Sigmoid colon (tissue), 4 donors: Measurements from ENCODE around the gene SORCS1.

Experiments
- EP300 ChIP-seq, 4 donors: sonication (generic); formaldehyde crosslinking; IDR thresholded peaks; one replicate each; pipeline ENCODE4 v1.6.1; 2017; ENCODE audit warnings: antibody characterized with exemption in 4 of 4
- TF ChIP-seq, protein P1 (sequence below), 4 experiments: fragments of 450-650 bp in 3 of 4; fragments of 200-600 bp in 1 of 4; IDR thresholded peaks; one replicate each; pipeline ENCODE4 v1.5.1; 2016 to 2019; ENCODE audit warnings: antibody characterized with exemption in 4 of 4, mild to moderate bottlenecking in 3 of 4, moderate library complexity in 2 of 4

GRCh38 chr10:106705681-106706100, 458.8 kb downstream of the SORCS1 start:
- no peak for TF ChIP-seq EP300 (IDR thresholded peaks at IDR 0.05)
- TF ChIP-seq, protein P1, sequence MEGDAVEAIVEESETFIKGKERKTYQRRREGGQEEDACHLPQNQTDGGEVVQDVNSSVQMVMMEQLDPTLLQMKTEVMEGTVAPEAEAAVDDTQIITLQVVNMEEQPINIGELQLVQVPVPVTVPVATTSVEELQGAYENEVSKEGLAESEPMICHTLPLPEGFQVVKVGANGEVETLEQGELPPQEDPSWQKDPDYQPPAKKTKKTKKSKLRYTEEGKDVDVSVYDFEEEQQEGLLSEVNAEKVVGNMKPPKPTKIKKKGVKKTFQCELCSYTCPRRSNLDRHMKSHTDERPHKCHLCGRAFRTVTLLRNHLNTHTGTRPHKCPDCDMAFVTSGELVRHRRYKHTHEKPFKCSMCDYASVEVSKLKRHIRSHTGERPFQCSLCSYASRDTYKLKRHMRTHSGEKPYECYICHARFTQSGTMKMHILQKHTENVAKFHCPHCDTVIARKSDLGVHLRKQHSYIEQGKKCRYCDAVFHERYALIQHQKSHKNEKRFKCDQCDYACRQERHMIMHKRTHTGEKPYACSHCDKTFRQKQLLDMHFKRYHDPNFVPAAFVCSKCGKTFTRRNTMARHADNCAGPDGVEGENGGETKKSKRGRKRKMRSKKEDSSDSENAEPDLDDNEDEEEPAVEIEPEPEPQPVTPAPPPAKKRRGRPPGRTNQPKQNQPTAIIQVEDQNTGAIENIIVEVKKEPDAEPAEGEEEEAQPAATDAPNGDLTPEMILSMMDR (IDR thresholded peaks at IDR 0.05) = peak; percentile 25 to 73 (median 61)
